Measurements from ENCODE around the gene LIMCH1. TPM values are rescaled to one million over a fixed set of nuclear protein-coding genes. Genes with fewer than 3 reads are reported as not detected.

The LIMCH1 gene
- polyA plus RNA-seq, 3 donors: 93.9 to 111 (median 101) TPM

- no peak for DNase-seq
Measured at GRCh38 chr4:41556526-41556925, 18.6 kb downstream of the LIMCH1 start.

DNA sequence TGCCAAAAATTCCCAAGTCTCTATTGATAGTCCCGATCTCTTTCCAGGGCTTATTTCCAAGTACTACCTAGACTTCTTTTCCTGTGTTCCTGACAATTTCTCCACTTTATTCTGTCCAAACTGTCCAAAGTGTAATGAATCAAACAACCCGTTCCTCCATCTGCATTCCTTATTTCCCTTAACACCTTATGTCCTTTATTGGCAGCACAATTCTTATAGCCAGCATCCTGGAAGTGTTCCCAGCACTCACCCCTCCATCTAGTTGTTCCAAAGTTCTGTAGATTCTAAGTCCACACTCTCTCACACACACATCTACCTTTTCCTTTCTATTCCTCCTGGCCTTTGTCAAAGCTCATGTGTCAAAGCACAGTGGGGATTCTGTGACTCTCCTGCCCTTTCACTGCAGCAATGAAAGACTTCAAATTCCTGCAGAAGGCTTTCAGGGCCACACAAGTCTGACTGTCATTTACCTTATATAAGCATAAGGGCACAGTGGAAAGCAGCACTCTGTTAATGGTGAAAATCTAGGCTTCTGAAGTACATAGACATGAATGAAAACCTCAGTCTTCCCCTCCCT is 22.1 kb downstream of the LIMCH1 start:
- no peak for DNase-seq

GRCh38 chr4:41561244-41561643 is 23.3 kb downstream of the LIMCH1 start:
- DNase-seq: no peak

GRCh38 chr4:41567186-41567585 is 29.2 kb downstream of the LIMCH1 start:
- no peak for DNase-seq

DNA sequence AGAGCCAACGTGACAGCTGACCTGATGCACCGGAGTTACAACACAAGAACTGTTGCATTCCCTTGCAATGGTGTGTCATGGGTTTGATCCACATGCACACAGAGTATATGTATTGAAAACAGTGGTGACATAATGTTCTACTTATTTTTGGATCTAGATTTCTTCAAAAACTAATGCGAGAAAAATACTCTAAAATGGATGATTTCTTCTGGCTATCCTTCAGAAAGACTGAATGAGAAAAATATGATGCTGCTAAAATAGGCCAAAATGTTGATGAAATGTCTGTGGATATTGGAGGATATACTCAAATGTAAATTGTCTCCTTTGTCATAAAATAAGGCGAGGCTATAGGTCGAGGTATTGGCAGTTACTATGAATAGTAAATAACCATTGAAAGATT is 30.4 kb downstream of the LIMCH1 start:
- DNase-seq: no peak

DNA sequence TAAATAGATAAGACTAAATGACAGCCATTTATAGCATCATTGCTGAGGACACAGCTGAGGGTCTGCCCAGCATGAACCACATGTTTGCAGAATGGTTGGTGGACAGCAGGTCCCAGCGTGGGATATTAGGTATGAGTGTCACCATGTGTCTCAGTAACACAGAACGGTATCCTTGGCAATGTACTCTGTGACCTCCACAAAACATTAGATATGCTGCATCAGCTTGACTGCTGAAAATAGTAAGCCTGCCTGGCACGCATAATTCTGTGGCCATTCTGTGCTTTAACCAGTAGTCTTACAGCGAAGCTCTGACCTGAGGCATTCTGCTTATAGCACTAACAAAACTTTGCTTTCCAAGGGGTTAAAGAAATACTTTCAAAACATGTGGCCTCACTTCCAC is 32.0 kb downstream of the LIMCH1 start:
- no peak for DNase-seq

DNA sequence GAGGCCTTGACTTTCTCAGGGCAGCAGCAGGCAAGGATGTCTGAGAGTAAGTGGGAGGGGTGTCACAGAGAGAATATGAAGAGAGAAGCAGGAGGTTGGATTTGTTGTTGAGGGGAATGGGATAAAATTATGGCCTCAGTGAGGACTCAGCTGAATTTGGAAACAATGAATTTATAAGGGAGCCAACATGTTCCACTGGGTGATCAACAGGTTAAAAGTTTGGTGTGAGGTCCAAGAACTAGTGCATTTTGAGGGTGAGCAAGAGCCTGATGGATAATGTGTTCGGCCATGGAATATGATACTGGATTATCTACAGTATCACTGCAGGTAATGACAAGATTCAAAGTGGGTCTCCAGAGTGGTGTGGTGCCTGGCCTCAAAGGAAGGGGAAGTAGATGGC is 33.5 kb downstream of the LIMCH1 start:
- no peak for DNase-seq

GRCh38 chr4:41572516-41572915 is 34.6 kb downstream of the LIMCH1 start:
- no peak for DNase-seq

GRCh38 chr4:41572956-41573355 is 35.0 kb downstream of the LIMCH1 start:
- DNase-seq: no peak

DNA sequence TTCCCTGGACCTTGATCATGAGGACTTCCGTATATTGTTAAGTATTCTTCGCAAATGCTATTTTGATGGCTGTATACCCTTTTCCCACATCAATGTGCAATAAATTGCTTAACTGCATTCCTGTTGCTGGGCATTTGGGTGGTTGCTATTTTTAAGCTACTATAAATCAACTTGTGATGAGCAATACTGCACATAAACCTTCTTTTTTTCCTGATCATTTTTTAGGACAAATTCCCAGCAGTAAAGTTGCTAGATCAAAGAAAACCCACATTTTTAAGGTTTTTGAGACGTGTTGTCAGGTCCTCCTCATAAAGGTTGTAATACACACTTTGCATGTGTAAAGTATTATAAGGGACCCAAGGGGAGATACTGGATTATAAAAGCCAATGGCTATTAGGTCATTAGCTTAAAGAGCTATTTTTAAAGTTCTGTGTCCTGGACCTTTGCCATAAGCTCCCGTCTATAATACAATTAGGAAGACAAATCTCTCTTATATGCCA is 35.6 kb downstream of the LIMCH1 start:
- DNase-seq: no peak

- DNase-seq: no peak
Measured at GRCh38 chr4:41575207-41575606, 37.2 kb downstream of the LIMCH1 start.

GRCh38 chr4:41575665-41576064 is 37.7 kb downstream of the LIMCH1 start:
- DNase-seq: no peak

- DNase-seq: no peak
Measured at GRCh38 chr4:41579043-41579442, 41.1 kb downstream of the LIMCH1 start.

DNA sequence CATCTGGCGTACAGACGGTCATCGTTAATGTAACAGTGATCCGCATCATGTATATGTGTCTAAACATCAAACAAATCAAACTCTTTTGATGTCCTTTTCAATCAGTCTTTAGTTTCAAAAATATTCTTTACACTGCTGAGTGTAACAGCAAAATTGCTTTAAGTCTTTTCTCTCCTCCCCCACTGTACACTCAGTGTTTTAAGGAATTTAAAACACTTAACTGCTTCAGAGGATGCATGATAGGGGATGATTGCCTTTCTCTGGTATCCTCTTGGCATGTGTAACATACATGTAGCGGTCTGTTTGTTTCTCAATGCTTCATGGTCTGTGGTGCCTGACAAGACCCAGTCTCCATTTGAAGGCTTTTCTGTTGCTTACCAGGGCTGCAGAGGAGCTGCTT is 41.6 kb downstream of the LIMCH1 start:
- DNase-seq: no peak

- no peak for DNase-seq
Measured at GRCh38 chr4:41580007-41580406, 42.0 kb downstream of the LIMCH1 start.

- no peak for DNase-seq
Measured at GRCh38 chr4:41586675-41587225, 48.8 kb downstream of the LIMCH1 start.

DNA sequence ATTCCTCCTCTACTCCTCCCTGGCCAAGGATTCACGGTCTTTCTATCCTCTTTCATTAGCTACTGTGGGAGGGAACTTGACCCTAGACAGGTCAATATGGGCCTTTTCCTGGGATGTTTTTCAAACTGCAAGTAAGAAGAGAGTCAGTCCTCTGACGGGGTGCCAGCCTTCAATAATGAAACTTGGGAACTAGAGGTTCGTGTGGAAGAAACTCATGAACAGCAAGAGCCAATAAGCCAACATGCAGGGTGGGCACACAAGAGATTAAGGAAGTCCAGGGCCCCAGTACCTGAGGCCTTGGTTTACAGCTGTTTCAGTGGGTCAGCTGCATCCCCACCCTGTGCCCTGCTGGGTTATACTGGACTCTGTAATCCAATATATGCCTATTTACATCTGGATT is 49.3 kb downstream of the LIMCH1 start:
- DNase-seq: no peak

GRCh38 chr4:41590591-41590990 is 52.6 kb downstream of the LIMCH1 start:
- no peak for DNase-seq

- no peak for DNase-seq
Measured at GRCh38 chr4:41594432-41594831, 56.5 kb downstream of the LIMCH1 start.

DNA sequence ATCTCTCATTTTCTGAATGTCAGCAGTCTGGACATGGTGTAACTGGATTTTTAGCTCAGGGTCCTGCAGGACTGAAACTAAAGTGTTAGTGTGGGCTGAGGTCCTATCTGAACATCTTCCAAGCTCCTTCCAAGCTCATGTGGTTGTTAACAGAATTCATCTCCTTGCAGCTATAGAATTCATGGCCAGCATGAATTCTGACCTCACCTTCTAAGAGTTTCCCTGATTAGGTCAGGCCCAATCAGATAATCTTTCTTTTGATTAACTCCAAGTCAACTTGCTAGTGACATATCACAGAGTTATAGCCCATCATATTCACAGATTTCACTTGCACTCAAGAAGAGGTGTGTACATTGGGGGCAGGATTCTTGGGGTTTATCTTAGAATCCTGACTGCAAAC is 59.5 kb downstream of the LIMCH1 start:
- DNase-seq: no peak

DNA sequence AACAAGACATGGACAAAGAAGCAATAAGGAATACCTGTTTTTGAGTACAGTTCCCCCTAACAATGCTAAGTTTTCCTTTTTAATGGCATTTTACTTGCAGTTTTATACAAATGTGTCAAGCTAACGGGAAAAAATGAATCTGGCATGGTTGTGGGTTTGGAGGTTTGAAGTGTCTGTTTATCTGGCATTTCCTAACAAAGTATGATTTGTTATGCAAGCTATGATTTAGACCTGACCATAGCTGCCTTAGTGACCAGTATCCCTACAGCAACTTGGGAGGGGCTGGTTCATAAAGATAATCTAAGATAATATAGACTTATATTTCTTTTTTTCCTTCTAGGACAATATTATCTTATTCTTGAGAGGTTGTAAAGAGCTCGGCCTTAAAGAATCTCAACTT is 60.6 kb downstream of the LIMCH1 start:
- DNase-seq: no peak

GRCh38 chr4:41599192-41599786 is 61.3 kb downstream of the LIMCH1 start:
- DNase-seq: no peak

- peak; percentile 65 for DNase-seq
Measured at GRCh38 chr4:41600243-41600912, 62.4 kb downstream of the LIMCH1 start.

Measured in renal pelvis (tissue), 4 donors.